Gastrocnemius medialis (tissue), 4 donors: ENCODE results near the gene SPDYC. TPM values are rescaled to one million over a fixed set of nuclear protein-coding genes. Genes with fewer than 3 reads are reported as not detected.
A peak's percentile ranks its signal among the peaks of the same experiment; 100 is the strongest.
"Not testable (repeated sequence)": the region's sequence is repeated elsewhere in the genome, so short reads cannot be mapped to it uniquely, and the experiment has no call there.

ENCODE experiments used
- ATAC-seq, 2 donors: fragments of 150-250 bp; one replicate each; pipeline ENCODE4 v1.9.1; 2016
- DNase-seq, 2 donors: peaks; one replicate each; pipeline ENCODE4 v3.0.0-alpha.2; 2019
- H3K27ac ChIP-seq, 4 donors: fragments of 200-600 bp; sonication (generic); 1 replicate in 1 of 4; 2 replicates in 3 of 4; pipeline ENCODE4 v1.5.1; 2016 to 2018; ENCODE audit warnings: mild to moderate bottlenecking in 2 of 4, moderate library complexity in 1 of 4
- H3K27me3 ChIP-seq, 3 donors: fragments of 200-600 bp; sonication (generic) in 2 of 3; 1 replicate in 1 of 3; 2 replicates in 2 of 3; pipeline versions ENCODE4 v1.5.1 to v1.6.0; 2016 to 2019; ENCODE audit warnings: mild to moderate bottlenecking in 1 of 3, moderate library complexity in 1 of 3
- H3K36me3 ChIP-seq, 2 donors: fragments of 200-600 bp; sonication (generic) in 1 of 2; one replicate each; pipeline ENCODE4 v1.5.1; 2017 to 2018
- H3K4me1 ChIP-seq, 2 donors: fragments of 200-600 bp; sonication (generic) in 1 of 2; one replicate each; pipeline ENCODE4 v1.5.1; 2016 to 2017; ENCODE audit warnings: mild to moderate bottlenecking in 2 of 2
- H3K4me3 ChIP-seq, 4 donors: fragments of 200-600 bp; sonication (generic) in 3 of 4; 1 replicate in 1 of 4; 2 replicates in 3 of 4; pipeline ENCODE4 v1.5.1; 2016 to 2019; ENCODE audit warnings: mild to moderate bottlenecking in 2 of 4
- H3K9me3 ChIP-seq, 3 donors: fragments of 200-600 bp; sonication (generic) in 2 of 3; 1 replicate in 1 of 3; 2 replicates in 2 of 3; pipeline ENCODE4 v1.5.1; 2016 to 2019
- CTCF ChIP-seq, 5 experiments: fragments of 450-650 bp in 3 of 5; fragments of 200-600 bp in 2 of 5; sonication (generic) in 2 of 5; IDR thresholded peaks in 4 of 5; conservative IDR thresholded peaks in 1 of 5; 1 replicate in 4 of 5; 2 replicates in 1 of 5; pipeline ENCODE4 v1.5.1; 2016 to 2019; ENCODE audit warnings: antibody characterized with exemption in 5 of 5, mild to moderate bottlenecking in 3 of 5, moderate library complexity in 3 of 5
- POLR2A ChIP-seq, 2 donors: fragments of 450-650 bp; IDR thresholded peaks; one replicate each; pipeline ENCODE4 v1.6.1; 2017; ENCODE audit warnings: antibody characterized with exemption in 2 of 2, mild to moderate bottlenecking in 2 of 2, moderate library complexity in 2 of 2
- in situ Hi-C, 4 donors: fragments of 200-750 bp; cut with MboI; loops; one replicate each; pipeline versions ENCODE4 v1.15.0 to v1.8.0; 2017; ENCODE audit warnings: low sequenced_read_pairs in 4 of 4
- intact Hi-C: fragments of 100-400 bp; cut with DNase I; formaldehyde crosslinking; loops from one replicate; pipeline ENCODE4 v1.15.1; 2023; ENCODE audit warnings: low total_unique reads
- total RNA-seq, 4 donors: library from RNA; depleted of rRNA; stranded (reverse); fragments of >200 nt; gene quantifications; one replicate each; pipeline versions ENCODE4 v1.1.0 to v1.2.3, GENCODE V29; 2016

Gene SPDYC
- total RNA-seq, 4 donors from 2014 or later: not detected

DNA sequence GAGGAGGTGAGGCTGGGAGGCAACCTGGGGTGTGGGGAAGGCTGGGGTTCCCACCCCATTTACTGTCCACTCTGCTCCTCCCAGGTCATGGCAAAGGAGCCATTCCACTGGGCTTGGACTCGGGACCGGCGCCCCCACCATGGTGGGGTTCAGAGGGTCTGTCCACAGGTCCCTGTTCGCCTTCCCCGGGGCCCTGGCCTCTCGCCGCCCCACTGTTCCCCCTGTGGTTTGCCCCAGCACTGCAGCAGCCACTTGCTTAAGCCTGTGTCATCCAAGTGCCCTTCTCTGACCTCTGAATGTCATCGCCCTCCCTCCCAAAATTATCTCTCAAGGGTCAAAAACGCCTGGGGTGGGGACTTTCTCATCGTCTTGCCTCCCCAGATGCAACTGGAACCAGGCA, 2.6 kb downstream of the SPDYC start:
- peak in 1 of 2 donors; percentile 8 for DNase-seq
- Histone ChIP-seq H3K36me3 (no peaks in the 10 kb centered on the region), H3K27me3 (no peaks in the 10 kb centered on the region), H3K9me3 (no peaks in the 10 kb centered on the region), H3K4me3 (no peak overlapping the region), H3K4me1 (peaks cover 0 to 7% of the 10 kb centered on the region in 2 donors), H3K27ac (no peak overlapping the region)
- TF ChIP-seq POLR2A (IDR thresholded peaks at IDR 0.05) (no peak), CTCF (IDR thresholded peaks at IDR 0.05 in 4 of 5, conservative IDR thresholded peaks at IDR 0.05 in 1 of 5) (no peak)
- intact Hi-C loops: no loop called here
- no peak for ATAC-seq
- in situ Hi-C loops: no loop called here

- DNase-seq, intact Hi-C loops, in situ Hi-C loops, H3K9me3 ChIP-seq, H3K4me1 ChIP-seq, H3K36me3 ChIP-seq, ATAC-seq, H3K4me3 ChIP-seq, H3K27me3 ChIP-seq: not testable (repeated sequence)
- H3K27ac ChIP-seq: peak overlapping the region in 2 of 4 donors; percentile 57 to 62
These were observed 4.6 kb downstream of the SPDYC start for GRCh38 chr11:65174571-65175010.

- Histone ChIP-seq H3K9me3 (no peaks in the 10 kb centered on the region), H3K36me3 (peaks cover 0 to under 1% of the 10 kb centered on the region in 2 donors), H3K27me3 (no peaks in the 10 kb centered on the region), H3K4me3 (peak overlapping the region; percentile 85 to 99 (median 92)), H3K27ac (peak overlapping the region; percentile 93 to 99 (median 98)), H3K4me1 (peaks cover 18 to 25% of the 10 kb centered on the region in 2 donors)
- intact Hi-C loops (loop anchor here (1.0 to 5.0 kb wide), 3 partner anchors 39 to 169 kb away; partner anchors contain the start of gene ARL2), in situ Hi-C loops (loop anchor here in 3 of 4 donors (5.0 kb wide), 1 partner anchor 69 kb away; the partner anchor contains the start of gene TM7SF2 (in 3 of the 3))
- peak; percentile 76 to 80 for TF ChIP-seq POLR2A (IDR thresholded peaks at IDR 0.05)
- peak; percentile 52 to 75 (median 73) for TF ChIP-seq CTCF (IDR thresholded peaks at IDR 0.05 in 4 of 5, conservative IDR thresholded peaks at IDR 0.05 in 1 of 5)
- peak; percentile 54 to 55 for ATAC-seq
- peak; percentile 27 to 66 for DNase-seq
These were observed 11.0 kb downstream of the SPDYC start for GRCh38 chr11:65180877-65181568.

GRCh38 chr11:65181569-65182257, 11.7 kb downstream of the SPDYC start, which contains the start of gene CAPN1:
Gene CAPN1 (plus strand): TSS chr11:65181928. CDS start chr11:65182702, 774 bp downstream.
- intact Hi-C loops: loop anchor here (1.0 to 5.0 kb wide), 3 partner anchors 39 to 169 kb away; partner anchors contain the start of gene ARL2
- in situ Hi-C loops: loop anchor here in 3 of 4 donors (5.0 kb wide), 1 partner anchor 69 kb away; the partner anchor contains the start of gene TM7SF2 (in 3 of the 3)

More at GRCh38 chr11:65181569-65182257, 11.7 kb downstream of the SPDYC start, which contains the start of gene CAPN1:
- peak within 1 kb of the TSS; percentile 85 to 99 (median 92) for H3K4me3 ChIP-seq
- H3K4me1 ChIP-seq: peaks cover 18 to 25% of the 10 kb centered on the region in 2 donors
- H3K27ac ChIP-seq: peak within 1 kb of the TSS; percentile 93 to 99 (median 98)
- ATAC-seq: peak; percentile 69 to 74
- peaks cover 0 to 8% of the 10 kb centered on the region in 2 donors for H3K36me3 ChIP-seq
- H3K9me3 ChIP-seq: no peaks in the 10 kb centered on the region
- no peak for TF ChIP-seq POLR2A (IDR thresholded peaks at IDR 0.05)
- no peak for TF ChIP-seq CTCF (IDR thresholded peaks at IDR 0.05 in 4 of 5, conservative IDR thresholded peaks at IDR 0.05 in 1 of 5)
- peak; percentile 56 to 90 for DNase-seq
- no peaks in the 10 kb centered on the region for H3K27me3 ChIP-seq
